ENCODE results near the gene DDB1.

Gene DDB1

DNA sequence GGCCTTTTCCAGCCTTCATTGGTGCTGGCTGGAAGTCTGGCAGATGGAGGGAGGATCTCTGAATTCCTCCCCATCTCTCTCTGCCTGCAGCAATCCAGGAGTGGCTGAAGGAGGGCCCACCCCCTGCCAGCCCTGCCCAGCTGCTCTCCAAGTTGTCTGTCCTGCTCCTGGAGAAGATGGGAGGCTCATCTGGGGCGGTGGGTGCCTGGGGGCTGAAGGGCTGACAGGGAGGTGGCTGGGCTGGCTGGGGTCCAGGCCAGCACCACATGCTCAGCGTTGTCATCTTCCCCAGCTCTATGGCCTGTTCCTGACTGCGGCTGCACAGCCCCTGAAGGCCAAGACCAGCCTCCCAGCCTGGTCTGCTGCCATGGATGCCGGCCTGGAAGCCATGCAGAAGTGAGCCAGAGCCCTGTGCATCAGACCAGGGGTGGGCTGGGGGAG, 12.3 kb upstream of the DDB1 start:
- peaks cover 3% of the 10 kb centered on the region for H3K9me3 ChIP-seq (ENCODE audit: insufficient read depth, low read depth, low read length)
- no peak overlapping the region for H4K12ac ChIP-seq (ENCODE audit: low read depth, low read length)
- no peak overlapping the region for H3K4me2 ChIP-seq (ENCODE audit: low read length)
- H2BK120ac ChIP-seq (ENCODE audit: insufficient read depth, low read length, poor library complexity), result no peak overlapping the region
- no peak overlapping the region for H2AK5ac ChIP-seq (ENCODE audit: low read length)
- H3K27me3 ChIP-seq (ENCODE audit: insufficient read depth, low read length), result no peaks in the 10 kb centered on the region
- H3K79me2 ChIP-seq (ENCODE audit: control insufficient read depth, insufficient read depth, low read length, poor library complexity), result no peaks in the 10 kb centered on the region
- no peak overlapping the region for H4K91ac ChIP-seq (ENCODE audit: low read depth, low read length)
- no CpG with 5 or more reads among the region's 4 CpGs for WGBS (ENCODE audit: extremely low coverage, insufficient coverage, insufficient read length)
- no peak overlapping the region for H3K27ac ChIP-seq (ENCODE audit: low read depth, low read length)
- H2AFZ ChIP-seq (ENCODE audit: insufficient read depth, low read length, poor library complexity), result no peak overlapping the region
- H3K36me3 ChIP-seq (ENCODE audit: control insufficient read depth in 1 of 2, insufficient read depth in 2 of 2, low read length in 2 of 2), result peaks cover 14 to 33% of the 10 kb centered on the region in 2 experiments
- no peak overlapping the region for H4K8ac ChIP-seq (ENCODE audit: low read depth, low read length)
- H3K14ac ChIP-seq (ENCODE audit: low read length), result no peak overlapping the region
- no peak overlapping the region for H3K4me3 ChIP-seq (ENCODE audit: low read depth, low read length)
- peak in 1 of 2 donors; percentile 35 for DNase-seq
- no peak overlapping the region for H2BK12ac ChIP-seq (ENCODE audit: low read length)
- H3K4ac ChIP-seq (ENCODE audit: low read depth, low read length), result no peak overlapping the region
- H3K79me1 ChIP-seq (ENCODE audit: low read length), result no peaks in the 10 kb centered on the region
- peaks cover 3 to 13% of the 10 kb centered on the region in 2 experiments for H3K4me1 ChIP-seq (ENCODE audit: control insufficient read depth in 1 of 2, insufficient read depth in 2 of 2, low read length in 2 of 2)
- H3K9ac ChIP-seq (ENCODE audit: low read length), result no peak overlapping the region
- no peak overlapping the region for H2BK5ac ChIP-seq (ENCODE audit: low read depth, low read length, poor library complexity)
- no peak overlapping the region for H3K18ac ChIP-seq (ENCODE audit: low read length)
- no peak overlapping the region for H3K23ac ChIP-seq (ENCODE audit: low read length)

DNA sequence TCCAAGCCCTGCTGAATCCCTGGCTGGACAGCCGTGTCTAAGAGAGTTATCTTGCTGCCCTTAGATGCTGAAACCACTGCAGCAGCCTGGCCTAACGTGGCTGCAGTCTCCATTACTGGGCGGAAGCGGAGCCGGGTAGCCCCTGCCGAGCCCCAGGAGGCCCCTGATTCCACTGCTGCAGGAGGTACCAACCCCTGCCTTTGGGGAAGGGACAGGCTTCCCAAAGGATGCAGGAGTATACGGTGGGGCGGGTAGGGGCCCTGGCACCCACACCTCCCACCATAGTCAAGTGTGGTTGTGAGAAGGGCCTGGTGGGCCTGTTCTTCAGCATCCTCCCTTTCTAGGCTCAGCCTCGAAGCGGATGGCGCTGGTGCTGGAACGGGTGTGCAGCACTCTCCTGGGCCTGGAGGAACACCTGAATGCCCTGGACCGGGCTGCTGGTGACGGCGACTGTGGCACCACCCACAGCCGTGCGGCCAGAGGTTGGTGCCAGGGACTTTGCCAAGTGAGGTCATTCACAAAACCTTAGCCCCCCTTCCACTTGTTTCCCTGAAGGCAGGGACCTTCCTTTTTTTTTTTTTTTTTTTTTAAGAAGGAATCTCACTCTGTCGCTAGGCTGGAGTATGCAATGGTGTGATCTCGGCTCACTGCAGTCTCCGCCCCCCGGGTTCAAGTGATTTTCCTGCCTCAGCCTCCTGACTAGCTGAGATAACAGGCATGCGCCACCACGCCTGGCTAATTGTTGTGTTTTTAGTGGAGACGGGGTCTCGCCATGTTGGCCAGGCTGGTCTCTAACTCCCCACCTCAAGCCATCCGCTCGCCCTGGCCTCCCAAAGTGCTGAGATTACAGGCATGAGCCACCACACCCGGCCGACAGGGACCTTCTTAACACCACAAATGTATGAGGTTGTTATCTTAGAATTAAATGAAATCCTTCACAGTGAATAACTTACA, 11.2 kb upstream of the DDB1 start:
- Histone ChIP-seq H4K91ac (ENCODE audit: low read depth, low read length) (no peak overlapping the region), H3K4ac (ENCODE audit: low read depth, low read length) (no peak overlapping the region), H3K79me1 (ENCODE audit: low read length) (no peaks in the 10 kb centered on the region), H2AFZ (ENCODE audit: insufficient read depth, low read length, poor library complexity) (no peak overlapping the region), H3K23ac (ENCODE audit: low read length) (no peak overlapping the region), H3K4me3 (ENCODE audit: low read depth, low read length) (no peak overlapping the region), H3K4me2 (ENCODE audit: low read length) (no peak overlapping the region), H2BK12ac (ENCODE audit: low read length) (no peak overlapping the region), H3K79me2 (ENCODE audit: control insufficient read depth, insufficient read depth, low read length, poor library complexity) (no peaks in the 10 kb centered on the region), H4K12ac (ENCODE audit: low read depth, low read length) (no peak overlapping the region), H3K18ac (ENCODE audit: low read length) (no peak overlapping the region), H3K36me3 (ENCODE audit: control insufficient read depth in 1 of 2, insufficient read depth in 2 of 2, low read length in 2 of 2) (peaks cover 12 to 25% of the 10 kb centered on the region in 2 experiments), H3K4me1 (ENCODE audit: control insufficient read depth in 1 of 2, insufficient read depth in 2 of 2, low read length in 2 of 2) (peaks cover 3 to 13% of the 10 kb centered on the region in 2 experiments), H2BK5ac (ENCODE audit: low read depth, low read length, poor library complexity) (no peak overlapping the region), H3K9me3 (ENCODE audit: insufficient read depth, low read depth, low read length) (no peaks in the 10 kb centered on the region), H3K14ac (ENCODE audit: low read length) (no peak overlapping the region), H3K27ac (ENCODE audit: low read depth, low read length) (no peak overlapping the region), H2BK120ac (ENCODE audit: insufficient read depth, low read length, poor library complexity) (no peak overlapping the region), H4K8ac (ENCODE audit: low read depth, low read length) (no peak overlapping the region), H3K27me3 (ENCODE audit: insufficient read depth, low read length) (no peaks in the 10 kb centered on the region), H2AK5ac (ENCODE audit: low read length) (no peak overlapping the region), H3K9ac (ENCODE audit: low read length) (no peak overlapping the region)
- DNase-seq, result no peak
- WGBS (ENCODE audit: extremely low coverage, insufficient coverage, insufficient read length), result no CpG with 5 or more reads among the region's 29 CpGs

- no peak for DNase-seq
Observed at GRCh38 chr11:61342207-61342803, 9.4 kb upstream of the DDB1 start.

DNA sequence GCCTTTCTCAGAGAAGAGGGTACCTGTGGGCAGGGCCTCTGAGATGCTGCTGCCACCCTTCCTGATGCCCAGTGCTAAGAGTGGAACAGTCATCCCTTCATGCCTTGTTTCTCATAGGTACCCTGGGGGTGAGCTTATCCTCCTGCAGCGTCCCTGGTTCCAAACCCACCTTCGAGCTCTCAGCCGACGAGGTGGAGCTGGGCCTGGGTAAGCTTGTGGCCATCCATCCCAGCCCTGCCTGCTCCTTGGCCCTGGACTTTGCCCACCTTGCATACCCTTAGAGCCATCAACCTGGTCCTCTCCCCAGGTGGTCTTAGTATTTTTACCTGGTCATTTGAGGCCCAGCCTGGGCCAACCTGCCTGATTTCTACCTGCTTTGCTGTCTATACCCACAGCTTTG, 8.8 kb upstream of the DDB1 start:
- Histone ChIP-seq H3K79me2 (ENCODE audit: control insufficient read depth, insufficient read depth, low read length, poor library complexity) (no peaks in the 10 kb centered on the region), H3K4me3 (ENCODE audit: low read depth, low read length) (no peak overlapping the region), H3K27me3 (ENCODE audit: insufficient read depth, low read length) (no peaks in the 10 kb centered on the region), H4K8ac (ENCODE audit: low read depth, low read length) (no peak overlapping the region), H3K23ac (ENCODE audit: low read length) (no peak overlapping the region), H3K79me1 (ENCODE audit: low read length) (no peaks in the 10 kb centered on the region), H2BK5ac (ENCODE audit: low read depth, low read length, poor library complexity) (no peak overlapping the region), H4K91ac (ENCODE audit: low read depth, low read length) (no peak overlapping the region), H3K36me3 (ENCODE audit: control insufficient read depth in 1 of 2, insufficient read depth in 2 of 2, low read length in 2 of 2) (peaks cover 14 to 15% of the 10 kb centered on the region in 2 experiments), H2BK12ac (ENCODE audit: low read length) (no peak overlapping the region), H2AFZ (ENCODE audit: insufficient read depth, low read length, poor library complexity) (no peak overlapping the region), H2AK5ac (ENCODE audit: low read length) (no peak overlapping the region), H3K9me3 (ENCODE audit: insufficient read depth, low read depth, low read length) (no peaks in the 10 kb centered on the region), H3K4me2 (ENCODE audit: low read length) (no peak overlapping the region), H3K4me1 (ENCODE audit: control insufficient read depth in 1 of 2, insufficient read depth in 2 of 2, low read length in 2 of 2) (peaks cover 3 to 13% of the 10 kb centered on the region in 2 experiments), H4K12ac (ENCODE audit: low read depth, low read length) (no peak overlapping the region), H2BK120ac (ENCODE audit: insufficient read depth, low read length, poor library complexity) (no peak overlapping the region), H3K9ac (ENCODE audit: low read length) (no peak overlapping the region), H3K18ac (ENCODE audit: low read length) (no peak overlapping the region), H3K4ac (ENCODE audit: low read depth, low read length) (no peak overlapping the region), H3K14ac (ENCODE audit: low read length) (no peak overlapping the region), H3K27ac (ENCODE audit: low read depth, low read length) (no peak overlapping the region)
- no CpG with 5 or more reads among the region's 4 CpGs for WGBS (ENCODE audit: extremely low coverage, insufficient coverage, insufficient read length)
- DNase-seq, result no peak

More at GRCh38 chr11:61342207-61342803, 9.4 kb upstream of the DDB1 start:
- WGBS (ENCODE audit: extremely low coverage, insufficient coverage, insufficient read length), result no CpG with 5 or more reads among the region's 20 CpGs
- Histone ChIP-seq H2BK120ac (ENCODE audit: insufficient read depth, low read length, poor library complexity) (no peak overlapping the region), H3K79me2 (ENCODE audit: control insufficient read depth, insufficient read depth, low read length, poor library complexity) (no peaks in the 10 kb centered on the region), H3K4ac (ENCODE audit: low read depth, low read length) (no peak overlapping the region), H2AFZ (ENCODE audit: insufficient read depth, low read length, poor library complexity) (no peak overlapping the region), H2BK12ac (ENCODE audit: low read length) (no peak overlapping the region), H2AK5ac (ENCODE audit: low read length) (no peak overlapping the region), H3K9ac (ENCODE audit: low read length) (no peak overlapping the region), H3K4me3 (ENCODE audit: low read depth, low read length) (no peak overlapping the region), H3K18ac (ENCODE audit: low read length) (no peak overlapping the region), H3K4me1 (ENCODE audit: control insufficient read depth in 1 of 2, insufficient read depth in 2 of 2, low read length in 2 of 2) (peaks cover 3 to 13% of the 10 kb centered on the region in 2 experiments), H2BK5ac (ENCODE audit: low read depth, low read length, poor library complexity) (no peak overlapping the region), H4K8ac (ENCODE audit: low read depth, low read length) (no peak overlapping the region), H3K23ac (ENCODE audit: low read length) (no peak overlapping the region), H3K36me3 (ENCODE audit: control insufficient read depth in 1 of 2, insufficient read depth in 2 of 2, low read length in 2 of 2) (peaks cover 14 to 15% of the 10 kb centered on the region in 2 experiments), H3K79me1 (ENCODE audit: low read length) (no peaks in the 10 kb centered on the region), H3K4me2 (ENCODE audit: low read length) (no peak overlapping the region), H3K27me3 (ENCODE audit: insufficient read depth, low read length) (no peaks in the 10 kb centered on the region), H4K91ac (ENCODE audit: low read depth, low read length) (no peak overlapping the region), H3K27ac (ENCODE audit: low read depth, low read length) (no peak overlapping the region), H3K14ac (ENCODE audit: low read length) (no peak overlapping the region), H3K9me3 (ENCODE audit: insufficient read depth, low read depth, low read length) (no peaks in the 10 kb centered on the region), H4K12ac (ENCODE audit: low read depth, low read length) (no peak overlapping the region)

Measured in trophoblast cell (in vitro differentiated cells and primary cell).